ENCODE measurements around the gene UNC13B. TPM values are rescaled to one million over a fixed set of nuclear protein-coding genes. Genes with fewer than 3 reads are reported as not detected.

The UNC13B gene
- total and polyA plus RNA-seq, 2 donors (not counting 3 experiments of a cell fraction or from before 2014, with no cell fraction given): 30.1 to 46.2 TPM

DNA sequence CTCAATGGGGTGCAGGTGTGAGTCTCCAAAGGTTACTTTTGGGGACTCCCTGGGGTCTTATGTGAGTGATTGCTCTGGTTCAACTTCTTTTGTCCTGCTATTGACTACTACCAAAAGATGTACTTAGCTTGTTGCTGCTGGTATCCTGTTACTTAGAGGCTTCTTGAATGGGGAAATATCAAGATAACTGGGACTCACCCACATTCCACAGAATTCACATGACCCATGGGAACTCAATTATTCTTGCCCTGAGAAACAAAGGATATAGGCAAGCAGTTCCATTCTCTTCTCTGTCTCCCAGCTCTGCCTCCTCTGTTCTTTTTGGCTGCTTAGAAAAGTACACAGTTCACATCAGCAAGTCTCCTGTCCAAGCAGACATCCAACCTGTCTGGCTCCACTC, 105.9 kb downstream of the UNC13B start:
- no peaks in the 10 kb centered on the region for H3K27me3 ChIP-seq (ENCODE audit: control insufficient read depth in 2 of 2, insufficient read depth in 2 of 2, low read length in 2 of 2)
- no peak overlapping the region for H3K4me2 ChIP-seq (ENCODE audit: insufficient read depth, low read length)
- FAIRE-seq (peak; percentile 21), DNase-seq (ENCODE audit: low read depth, low spot score) (no peak)
- ChIA-PET CTCF (interaction anchor here (0.9 kb wide), 1 partner anchor 9 kb away, joined by 5 read pairs; no protein-coding TSS in a partner anchor), POLR2A (no interaction called here)
- no peak overlapping the region for H3K27ac ChIP-seq (ENCODE audit: insufficient read depth, low read depth, low read length)
- intact Hi-C loops (cut with micrococcal nuclease) (no loop called here), dilution Hi-C loops (cut with MboI; ENCODE audit: extremely low pct_ligation_motif_present, low sequenced_read_pairs) (no loop called here)
- peaks cover 19% of the 10 kb centered on the region for H3K4me1 ChIP-seq (ENCODE audit: control insufficient read depth, extremely low read depth, insufficient read depth, low read length)
- no peaks in the 10 kb centered on the region for H3K79me2 ChIP-seq (ENCODE audit: control insufficient read depth, insufficient read depth, low read length)
- no peak overlapping the region for H3K4me3 ChIP-seq (replicated peaks in 1 of 3; ENCODE audit: insufficient read depth in 1 of 3, low read depth in 1 of 3, low read length in 3 of 3)
- H4K20me1 ChIP-seq (replicated peaks; ENCODE audit: control insufficient read depth, extremely low read depth, insufficient read depth, low read length): no peaks in the 10 kb centered on the region
- no TSS peak for BruUV-seq (replicated peaks)
- H3K9ac ChIP-seq (replicated peaks; ENCODE audit: extremely low read depth, insufficient read depth, low read length): no peak overlapping the region
- no peak overlapping the region for H2AFZ ChIP-seq (ENCODE audit: low read depth, low read length)
- H3K9me1 ChIP-seq (replicated peaks; ENCODE audit: control insufficient read depth, extremely low read depth, insufficient read depth, low read length): no peaks in the 10 kb centered on the region
- no peaks in the 10 kb centered on the region for H3K9me3 ChIP-seq (replicated peaks; ENCODE audit: control insufficient read depth, insufficient read depth, low read length)
- TF ChIP-seq, protein P1, sequence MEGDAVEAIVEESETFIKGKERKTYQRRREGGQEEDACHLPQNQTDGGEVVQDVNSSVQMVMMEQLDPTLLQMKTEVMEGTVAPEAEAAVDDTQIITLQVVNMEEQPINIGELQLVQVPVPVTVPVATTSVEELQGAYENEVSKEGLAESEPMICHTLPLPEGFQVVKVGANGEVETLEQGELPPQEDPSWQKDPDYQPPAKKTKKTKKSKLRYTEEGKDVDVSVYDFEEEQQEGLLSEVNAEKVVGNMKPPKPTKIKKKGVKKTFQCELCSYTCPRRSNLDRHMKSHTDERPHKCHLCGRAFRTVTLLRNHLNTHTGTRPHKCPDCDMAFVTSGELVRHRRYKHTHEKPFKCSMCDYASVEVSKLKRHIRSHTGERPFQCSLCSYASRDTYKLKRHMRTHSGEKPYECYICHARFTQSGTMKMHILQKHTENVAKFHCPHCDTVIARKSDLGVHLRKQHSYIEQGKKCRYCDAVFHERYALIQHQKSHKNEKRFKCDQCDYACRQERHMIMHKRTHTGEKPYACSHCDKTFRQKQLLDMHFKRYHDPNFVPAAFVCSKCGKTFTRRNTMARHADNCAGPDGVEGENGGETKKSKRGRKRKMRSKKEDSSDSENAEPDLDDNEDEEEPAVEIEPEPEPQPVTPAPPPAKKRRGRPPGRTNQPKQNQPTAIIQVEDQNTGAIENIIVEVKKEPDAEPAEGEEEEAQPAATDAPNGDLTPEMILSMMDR (IDR thresholded peaks at IDR 0.05; ENCODE audit: extremely low read depth in 1 of 2, insufficient read depth in 1 of 2, low read depth in 1 of 2, low read length in 2 of 2): no peak
- TF ChIP-seq GATA2 (IDR thresholded peaks at IDR 0.05; ENCODE audit: insufficient read depth, insufficient read length, low read depth, low read length) (no peak), JUN (IDR thresholded peaks at IDR 0.05; ENCODE audit: borderline replicate concordance, insufficient read depth, insufficient read length, low read depth) (no peak), FOS (IDR thresholded peaks at IDR 0.05; ENCODE audit: borderline replicate concordance, insufficient read depth, low read length) (no peak)
- TF ChIP-seq, protein P2, sequence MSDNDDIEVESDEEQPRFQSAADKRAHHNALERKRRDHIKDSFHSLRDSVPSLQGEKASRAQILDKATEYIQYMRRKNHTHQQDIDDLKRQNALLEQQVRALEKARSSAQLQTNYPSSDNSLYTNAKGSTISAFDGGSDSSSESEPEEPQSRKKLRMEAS (IDR thresholded peaks at IDR 0.05; ENCODE audit: insufficient read depth, insufficient read length): no peak
- H3K36me3 ChIP-seq (ENCODE audit: control insufficient read depth in 2 of 2, extremely low read depth in 1 of 2, insufficient read depth in 2 of 2, low read length in 2 of 2): no peaks in the 10 kb centered on the region

Data from endothelial cell of umbilical vein (primary cell).